Measurements from ENCODE around the gene ASCL5. TPM values are rescaled to one million over a fixed set of nuclear protein-coding genes. Genes with fewer than 3 reads are reported as not detected.

Gene ASCL5, protein sequence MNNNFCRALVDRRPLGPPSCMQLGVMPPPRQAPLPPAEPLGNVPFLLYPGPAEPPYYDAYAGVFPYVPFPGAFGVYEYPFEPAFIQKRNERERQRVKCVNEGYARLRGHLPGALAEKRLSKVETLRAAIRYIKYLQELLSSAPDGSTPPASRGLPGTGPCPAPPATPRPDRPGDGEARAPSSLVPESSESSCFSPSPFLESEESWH
- not detected for total RNA-seq

DNA sequence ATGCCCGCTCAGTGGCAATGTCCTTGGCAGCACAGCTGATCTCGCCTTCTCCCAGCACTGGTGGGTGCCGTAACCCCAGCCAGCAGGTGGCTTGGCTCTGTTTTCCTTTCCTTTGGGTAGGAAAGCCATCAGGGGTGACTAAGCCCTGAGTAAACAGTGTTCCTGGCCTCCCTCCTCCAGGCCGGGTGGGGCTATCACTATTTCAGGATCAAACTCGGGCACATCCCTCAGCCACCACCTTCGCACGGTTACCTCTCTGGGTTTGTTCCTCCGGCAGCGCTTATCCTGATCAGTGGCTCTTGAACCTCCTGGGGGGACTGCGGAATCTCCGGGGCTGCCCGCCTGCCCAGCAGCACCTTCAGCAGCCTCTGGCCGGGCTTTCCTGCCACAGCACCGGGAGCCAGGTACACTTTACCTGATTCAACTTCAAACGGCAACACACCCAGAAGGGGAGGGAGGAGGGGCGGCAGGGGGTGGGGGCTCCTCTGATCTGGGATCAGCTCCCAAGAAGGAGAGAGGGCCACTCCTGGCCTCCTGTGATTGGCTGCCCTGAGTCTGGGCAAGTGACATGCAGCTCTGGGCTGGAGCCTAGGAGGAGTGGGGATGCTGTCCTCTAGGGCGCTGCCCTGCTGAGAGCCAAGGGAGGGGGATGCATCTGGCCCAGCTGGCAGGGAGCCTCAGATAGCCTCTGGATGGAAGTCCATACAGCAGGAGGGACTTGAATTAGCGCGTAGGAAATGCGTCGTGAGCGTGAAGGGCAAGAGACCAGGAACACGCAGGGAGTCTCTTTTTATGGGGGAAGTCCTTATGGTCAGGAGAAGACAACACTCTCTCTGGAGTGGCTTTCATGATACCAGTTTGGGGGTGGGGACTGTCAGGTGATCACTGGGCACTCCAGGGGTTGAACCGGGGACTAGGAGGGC is at the start of gene ASCL5:
Gene ASCL5 (minus strand): TSS at position 353 of the 923 bp plus-strand sequence. CDS start 11,812 bp downstream, outside the sequence.
- H3K4me1 Mint-ChIP-seq: no peaks in the 10 kb centered on the region
- no peak for DNase-seq
- ChIA-PET CTCF (interaction anchor here (1.5 kb wide), 1 partner anchor 13 kb away, joined by 5 read pairs; no protein-coding TSS in a partner anchor), POLR2A (no interaction called here)
- H3K27me3 Mint-ChIP-seq: peaks cover 11% of the 10 kb centered on the region
- no peaks in the 10 kb centered on the region for H3K9me3 Mint-ChIP-seq
- H3K36me3 Mint-ChIP-seq (ENCODE audit: low read depth): no peaks in the 10 kb centered on the region
- H3K27ac Mint-ChIP-seq: no peak within 1 kb of the TSS
- H3K4me3 Mint-ChIP-seq: no peak within 1 kb of the TSS

DNA sequence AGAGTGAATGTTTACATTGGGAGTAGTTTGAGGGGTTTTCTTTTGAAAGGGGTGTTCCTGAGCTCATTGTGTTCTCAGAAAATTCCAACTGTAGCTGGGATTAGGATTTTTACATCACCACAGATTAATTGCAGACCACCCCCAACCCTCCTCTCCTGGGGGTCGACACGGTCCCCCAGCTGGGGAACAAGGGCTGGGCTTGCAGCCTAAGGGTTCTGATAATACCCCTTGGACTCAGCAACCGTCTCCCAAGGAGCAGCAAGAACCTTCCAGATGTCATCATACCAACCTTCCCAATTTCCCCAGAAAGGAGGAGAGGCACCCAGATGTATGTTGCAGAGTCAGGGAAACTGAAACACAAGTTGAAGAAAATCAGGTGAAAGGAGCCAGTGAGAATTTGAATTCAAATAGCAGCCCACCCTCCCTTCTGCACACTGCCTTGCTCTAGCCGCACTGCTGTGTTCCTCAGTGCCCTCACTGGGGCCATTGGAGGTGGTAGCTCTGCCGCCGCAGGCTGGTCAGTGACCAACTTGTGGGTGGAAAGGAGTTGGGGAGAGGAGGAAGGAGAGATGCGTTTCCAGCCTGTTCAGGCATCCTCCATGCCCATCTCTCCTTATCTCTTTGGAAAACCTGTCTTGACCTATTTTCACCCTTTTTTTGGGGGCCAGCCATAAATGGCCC is 49.0 kb upstream of the ASCL5 start:
- H3K4me3 Mint-ChIP-seq: no peak overlapping the region
- no peak overlapping the region for H3K27ac Mint-ChIP-seq
- no peaks in the 10 kb centered on the region for H3K9me3 Mint-ChIP-seq
- no peaks in the 10 kb centered on the region for H3K36me3 Mint-ChIP-seq (ENCODE audit: low read depth)
- H3K27me3 Mint-ChIP-seq: peaks cover 24% of the 10 kb centered on the region
- DNase-seq: no peak
- H3K4me1 Mint-ChIP-seq: peaks cover 8% of the 10 kb centered on the region
- CTCF ChIA-PET: interaction anchor here (1.3 kb wide), 1 partner anchor 14 kb away, joined by 3 read pairs; the partner anchor contains the start of gene IGFN1
- POLR2A ChIA-PET: no interaction called here

DNA sequence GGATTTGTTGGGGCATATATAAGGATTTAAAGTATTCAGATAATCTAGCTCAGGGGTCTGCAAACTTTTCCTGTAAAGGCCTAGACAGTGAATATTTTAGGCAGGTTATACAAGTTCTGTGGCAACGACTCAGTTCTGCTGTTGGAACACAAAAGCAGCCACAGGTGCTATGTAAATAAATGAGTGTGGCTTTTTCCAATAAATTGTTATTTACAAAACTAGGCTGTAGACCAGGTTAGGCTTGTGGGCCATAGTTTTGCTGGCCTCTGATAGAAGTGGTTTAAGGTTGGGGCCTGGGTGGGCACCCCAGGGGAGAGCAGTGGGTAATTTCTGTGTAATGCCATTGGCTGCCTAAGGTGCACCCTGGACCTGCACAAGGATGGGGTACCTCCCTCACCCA is 46.8 kb upstream of the ASCL5 start:
- H3K4me3 Mint-ChIP-seq: no peak overlapping the region
- H3K9me3 Mint-ChIP-seq: no peaks in the 10 kb centered on the region
- ChIA-PET POLR2A (no interaction called here), CTCF (interaction anchor here (0.6 kb wide), 1 partner anchor 16 kb away, joined by 4 read pairs; the partner anchor contains the start of gene IGFN1)
- no peak for DNase-seq
- H3K27ac Mint-ChIP-seq: no peak overlapping the region
- H3K36me3 Mint-ChIP-seq (ENCODE audit: low read depth): no peaks in the 10 kb centered on the region
- peaks cover 28% of the 10 kb centered on the region for H3K27me3 Mint-ChIP-seq
- H3K4me1 Mint-ChIP-seq: peaks cover 14% of the 10 kb centered on the region

DNA sequence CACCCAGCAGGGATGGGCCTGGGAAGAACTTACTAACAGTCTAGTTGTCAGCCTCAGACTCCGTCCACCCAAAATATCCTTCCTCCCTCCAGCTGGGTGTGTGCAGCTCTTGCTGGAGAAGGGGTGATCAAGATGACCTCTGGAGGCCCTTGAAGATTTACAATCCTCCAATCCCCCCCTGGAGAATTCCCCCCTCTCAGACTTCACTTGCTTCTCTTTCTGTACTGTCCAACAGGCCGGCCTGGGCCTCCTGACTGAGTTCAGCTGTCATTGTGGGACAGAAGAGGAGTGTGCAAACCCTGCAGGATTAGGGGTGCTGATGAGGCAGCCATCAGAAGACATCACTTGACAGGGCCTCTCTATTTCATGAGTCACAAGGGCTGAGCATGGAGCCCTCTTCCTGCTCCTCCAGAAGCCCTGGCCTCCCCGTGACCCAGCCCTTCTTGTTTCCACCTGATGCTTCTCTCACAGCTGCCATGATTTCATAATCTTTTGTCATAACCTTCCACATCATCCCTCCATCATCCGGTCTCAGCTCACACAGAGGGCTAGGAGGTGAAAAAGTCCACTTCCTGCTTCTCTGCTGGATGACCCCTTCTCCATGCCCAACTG is 46.1 kb upstream of the ASCL5 start:
- Mint-ChIP-seq H3K9me3 (no peaks in the 10 kb centered on the region), H3K4me1 (peaks cover 14% of the 10 kb centered on the region), H3K36me3 (ENCODE audit: low read depth) (no peaks in the 10 kb centered on the region), H3K27ac (no peak overlapping the region), H3K4me3 (no peak overlapping the region), H3K27me3 (peaks cover 25% of the 10 kb centered on the region)
- POLR2A ChIA-PET: no interaction called here
- CTCF ChIA-PET: no interaction called here
- no peak for DNase-seq

DNA sequence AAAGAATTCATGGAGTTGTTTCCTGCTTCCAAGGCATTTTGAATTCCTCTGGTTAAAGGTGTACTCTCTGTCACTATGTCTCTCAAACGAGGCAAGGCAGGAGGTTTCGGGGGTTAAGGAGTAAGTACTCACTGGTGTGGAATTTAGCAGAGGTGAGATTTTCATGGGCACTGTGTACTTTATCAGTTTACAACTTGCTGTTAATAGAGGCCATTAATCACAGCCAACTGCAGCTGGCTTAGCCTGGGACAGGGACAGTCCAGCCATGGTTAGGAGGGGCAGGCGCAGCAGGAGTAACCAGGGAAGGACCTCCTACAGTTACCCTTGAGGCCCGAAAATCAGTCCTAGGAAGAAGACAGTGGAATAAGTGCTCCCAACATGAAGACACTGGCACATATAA is 45.3 kb upstream of the ASCL5 start:
- Mint-ChIP-seq H3K4me1 (peaks cover 14% of the 10 kb centered on the region), H3K9me3 (no peaks in the 10 kb centered on the region), H3K27me3 (peaks cover 22% of the 10 kb centered on the region), H3K36me3 (ENCODE audit: low read depth) (no peaks in the 10 kb centered on the region), H3K4me3 (no peak overlapping the region), H3K27ac (no peak overlapping the region)
- no peak for DNase-seq
- POLR2A ChIA-PET: no interaction called here
- CTCF ChIA-PET: no interaction called here

DNA sequence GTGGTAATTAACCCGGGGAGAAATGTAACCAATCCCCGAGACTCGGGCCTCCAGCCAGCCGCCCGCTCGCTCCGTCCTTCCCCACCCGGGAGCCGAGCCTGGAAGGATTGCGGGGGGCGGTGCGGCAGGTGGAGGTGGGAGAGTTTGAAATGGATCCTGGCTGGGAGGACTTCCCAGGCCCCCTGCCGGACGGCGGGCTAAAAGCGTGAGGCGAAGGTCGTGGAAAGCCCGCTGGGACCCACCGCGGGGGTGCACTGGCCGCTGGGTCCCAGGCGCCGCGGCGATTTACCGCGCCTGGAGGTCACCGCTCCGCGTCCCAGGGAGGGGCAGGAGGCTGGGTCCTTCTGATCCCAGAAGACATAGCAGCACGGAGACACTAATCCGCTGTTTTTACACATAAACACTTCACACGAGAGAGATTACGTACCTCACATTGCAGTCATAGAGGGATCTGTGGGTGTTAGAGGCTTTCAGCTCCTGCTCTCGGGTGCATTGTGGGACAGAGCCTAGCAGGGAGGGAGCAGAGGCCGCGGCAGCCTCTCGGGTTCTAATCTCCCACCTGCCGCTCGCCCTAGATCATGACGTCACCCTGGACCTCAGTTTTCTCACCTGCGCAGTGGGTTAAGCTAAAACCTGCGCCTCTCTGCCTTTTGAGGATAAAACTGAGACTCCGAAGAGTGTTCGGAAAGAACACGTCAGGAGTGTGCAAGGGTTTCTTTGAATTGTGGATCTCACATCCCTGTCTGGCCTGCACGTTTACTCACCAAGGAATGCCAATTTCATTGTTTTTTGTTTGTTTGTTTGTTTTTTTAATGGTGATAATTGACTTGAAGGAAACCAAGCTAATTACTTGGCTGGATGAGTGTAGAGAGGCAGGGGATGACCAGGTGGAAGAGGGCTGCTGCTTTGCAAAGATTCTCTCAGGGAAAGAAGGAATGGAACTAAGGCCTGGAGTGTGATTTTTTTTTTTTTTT is 44.4 kb upstream of the ASCL5 start:
- CTCF ChIA-PET: interaction anchor here (0.7 to 0.8 kb wide), 2 partner anchors 17 to 92 kb away, joined by 3 to 4 read pairs; partner anchors contain the start of gene TMEM9
- peak; percentile 15 for DNase-seq
- Mint-ChIP-seq H3K36me3 (ENCODE audit: low read depth) (no peaks in the 10 kb centered on the region), H3K4me3 (peak overlapping the region; percentile 67), H3K27me3 (peaks cover 22% of the 10 kb centered on the region), H3K9me3 (no peaks in the 10 kb centered on the region), H3K27ac (peak overlapping the region; percentile 27), H3K4me1 (peaks cover 14% of the 10 kb centered on the region)
- POLR2A ChIA-PET: no interaction called here

DNA sequence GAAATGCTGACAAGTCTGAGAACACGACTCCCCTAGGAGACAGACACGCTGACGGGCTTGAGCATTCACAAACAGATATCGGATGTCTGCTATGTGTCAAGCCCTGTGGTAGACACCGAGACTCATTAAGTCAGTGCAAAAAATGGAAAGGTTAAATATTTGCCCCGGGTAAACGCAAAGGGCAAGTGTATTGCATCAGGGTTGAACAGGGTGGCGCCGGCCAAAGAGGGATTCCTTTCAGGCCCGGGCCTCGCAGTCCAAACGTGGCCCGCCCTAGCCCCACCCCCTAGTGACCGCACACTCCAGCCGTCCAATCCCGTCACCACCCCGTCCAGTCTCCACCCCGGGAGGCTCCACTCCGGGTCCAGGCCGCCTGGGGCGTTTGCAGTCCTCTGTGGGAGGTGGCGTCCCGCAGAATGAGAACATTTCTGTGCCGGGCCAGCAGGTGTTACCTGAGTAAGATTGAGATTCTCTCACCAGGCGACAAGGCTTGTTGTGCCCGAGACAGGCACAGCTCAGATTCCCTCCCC is 43.6 kb upstream of the ASCL5 start:
- H3K27me3 Mint-ChIP-seq: peaks cover 27% of the 10 kb centered on the region
- H3K9me3 Mint-ChIP-seq: no peaks in the 10 kb centered on the region
- CTCF ChIA-PET: interaction anchor here (0.8 kb wide), 1 partner anchor 17 kb away, joined by 3 read pairs; the partner anchor contains the start of gene TMEM9
- peak overlapping the region; percentile 27 for H3K27ac Mint-ChIP-seq
- H3K36me3 Mint-ChIP-seq (ENCODE audit: low read depth): no peaks in the 10 kb centered on the region
- POLR2A ChIA-PET: no interaction called here
- peak overlapping the region; percentile 67 for H3K4me3 Mint-ChIP-seq
- H3K4me1 Mint-ChIP-seq: peaks cover 14% of the 10 kb centered on the region
- peak; percentile 61 for DNase-seq

DNA sequence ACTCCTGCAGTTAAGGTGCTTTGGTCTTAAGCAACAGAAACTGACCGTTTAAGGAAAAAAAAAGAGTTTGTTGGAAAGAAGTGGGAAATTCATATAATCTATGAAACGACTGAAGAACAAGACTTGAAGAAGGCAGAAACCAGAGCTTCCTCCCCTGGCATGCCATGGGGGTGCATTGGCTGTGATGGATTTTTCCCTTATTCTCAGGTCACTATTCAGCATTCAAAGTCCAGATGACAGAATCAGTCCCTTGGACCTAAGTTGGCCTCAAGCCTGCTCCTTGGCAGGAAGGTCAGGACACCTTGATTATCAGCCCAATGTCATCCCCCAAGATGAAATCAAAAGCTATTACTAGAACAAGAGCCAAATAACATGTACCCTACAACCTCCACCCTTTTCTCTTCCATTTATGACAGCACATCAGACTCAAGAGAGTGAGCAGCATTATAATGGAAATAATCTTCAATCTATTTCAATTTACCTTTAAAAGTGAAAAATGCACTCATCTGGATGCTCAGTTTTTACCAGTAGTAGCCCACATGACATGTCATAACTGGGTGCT is 43.1 kb upstream of the ASCL5 start:
- no peaks in the 10 kb centered on the region for H3K36me3 Mint-ChIP-seq (ENCODE audit: low read depth)
- peaks cover 14% of the 10 kb centered on the region for H3K4me1 Mint-ChIP-seq
- H3K4me3 Mint-ChIP-seq: peak overlapping the region; percentile 67
- peaks cover 27% of the 10 kb centered on the region for H3K27me3 Mint-ChIP-seq
- ChIA-PET CTCF (interaction anchor here (1.6 kb wide), 1 partner anchor 11 kb away, joined by 6 read pairs; no protein-coding TSS in a partner anchor), POLR2A (no interaction called here)
- H3K27ac Mint-ChIP-seq: no peak overlapping the region
- no peak for DNase-seq
- H3K9me3 Mint-ChIP-seq: no peaks in the 10 kb centered on the region

DNA sequence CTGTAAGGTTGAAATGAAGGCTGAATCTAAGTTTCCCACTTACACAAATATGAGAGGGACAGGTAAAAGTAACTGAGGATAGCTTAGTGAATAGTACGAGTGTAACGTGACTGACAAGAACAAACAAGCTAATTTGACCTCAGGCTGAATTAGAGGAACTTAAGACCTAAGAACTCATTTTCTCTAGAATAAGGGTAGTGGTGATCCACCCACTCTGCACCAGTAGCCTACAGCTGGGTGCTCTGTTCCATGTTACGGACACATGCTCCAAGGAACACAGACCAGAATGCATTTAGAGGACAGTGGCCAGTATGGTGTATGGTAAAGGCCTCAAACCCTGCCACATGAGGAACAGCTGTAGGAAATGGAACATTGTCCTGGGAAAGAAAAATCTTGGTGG is 42.2 kb upstream of the ASCL5 start:
- Mint-ChIP-seq H3K4me1 (peaks cover 14% of the 10 kb centered on the region), H3K27ac (no peak overlapping the region), H3K27me3 (peaks cover 29% of the 10 kb centered on the region), H3K9me3 (no peaks in the 10 kb centered on the region), H3K36me3 (ENCODE audit: low read depth) (no peaks in the 10 kb centered on the region), H3K4me3 (no peak overlapping the region)
- CTCF ChIA-PET: interaction anchor here (1.6 kb wide), 1 partner anchor 10 kb away, joined by 6 read pairs; no protein-coding TSS in a partner anchor
- DNase-seq: no peak
- POLR2A ChIA-PET: no interaction called here

DNA sequence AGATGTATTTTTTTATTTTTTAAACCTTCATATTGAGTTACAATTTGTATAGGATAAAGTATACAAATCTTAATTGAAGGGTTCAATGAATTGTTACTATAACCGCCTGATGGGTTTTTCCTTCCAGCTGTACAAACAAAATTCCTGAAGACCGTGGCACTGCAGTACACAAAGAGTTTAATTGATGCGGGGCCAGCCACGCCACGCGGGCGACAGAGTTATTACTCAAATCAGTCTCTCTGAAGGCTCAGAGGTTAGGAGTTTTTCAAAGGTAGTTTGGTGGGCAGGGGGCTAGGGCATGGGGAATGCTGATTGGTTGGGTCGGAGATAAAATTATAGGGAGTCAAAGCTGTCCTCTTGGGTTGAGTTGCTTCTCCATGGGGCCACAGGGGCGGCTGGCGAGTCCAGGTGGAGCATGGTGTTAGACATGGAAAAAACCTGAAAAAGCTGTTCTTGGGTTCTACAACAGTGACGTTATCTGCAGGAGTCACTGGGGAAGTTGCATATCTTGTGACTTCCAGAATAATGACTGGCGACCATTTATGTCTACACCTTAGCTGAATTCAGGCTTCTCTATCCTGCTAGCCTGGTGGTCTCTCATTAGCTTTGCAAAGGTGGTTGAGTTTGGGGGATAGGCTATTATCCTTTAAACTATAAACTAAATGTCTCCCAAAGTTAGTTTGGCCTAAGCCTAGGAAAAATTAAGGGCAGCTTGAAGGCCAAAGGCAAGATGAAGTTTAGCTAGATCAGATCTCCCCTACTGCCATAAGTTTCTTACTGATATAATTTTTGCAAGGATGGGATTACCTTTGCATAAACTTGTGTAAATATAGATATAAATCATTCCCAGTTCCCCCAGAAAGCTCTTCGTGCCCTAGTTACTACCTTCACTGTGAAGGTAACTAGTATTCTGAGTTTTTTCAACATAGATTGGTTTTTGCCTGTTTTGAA is 40.3 kb upstream of the ASCL5 start:
- DNase-seq: no peak
- ChIA-PET CTCF (interaction anchor here (1.2 to 1.4 kb wide), 2 partner anchors 8 to 13 kb away, joined by 4 to 6 read pairs; partner anchors contain the start of gene TMEM9), POLR2A (no interaction called here)
- Mint-ChIP-seq H3K27ac (no peak overlapping the region), H3K4me3 (no peak overlapping the region), H3K36me3 (ENCODE audit: low read depth) (no peaks in the 10 kb centered on the region), H3K9me3 (no peaks in the 10 kb centered on the region), H3K27me3 (peaks cover 38% of the 10 kb centered on the region), H3K4me1 (peaks cover 14% of the 10 kb centered on the region)

Measured in activated CD4-positive, alpha-beta T cell treated with anti-CD3 and anti-CD28 coated beads, Interleukin-2, amount 10 ng/mL, durations not matched to agents 7 days and 5 days (primary cell).